Right ventricle myocardium inferior (tissue), 1 donor: ENCODE data around the gene ABCC6. TPM values are rescaled to one million over a fixed set of nuclear protein-coding genes. Genes with fewer than 3 reads are reported as not detected.
"Not testable (repeated sequence)": the region's sequence is repeated elsewhere in the genome, so short reads cannot be mapped to it uniquely, and the experiment has no call there.

ENCODE experiments used
- ATAC-seq: fragments of 200-7000 bp; cut with Tn5 transposase; one replicate; pipeline ENCODE4 v1.9.1; 2020; ENCODE audit warnings: mild to moderate bottlenecking, moderate library complexity
- DNase-seq: peaks from one replicate; pipeline ENCODE4 v3.0.0; 2021; ENCODE audit errors: missing footprints
- intact Hi-C: fragments of 100-400 bp; cut with DNase I; formaldehyde crosslinking; loops from one replicate; pipeline ENCODE4 v1.11.0; 2022
- total RNA-seq: library from RNA; stranded (reverse); fragmentation: NEBNext Ultra II Directional; extraction: Animal tissue kit (Norgen Biotek cat#: 25700); gene quantifications from one replicate; pipeline ENCODE4 v1.2.1, GENCODE V29; 2021
- donor health status: DM: no; HTN: yes; CAD: no; lungs with severe emphysema.

The ABCC6 gene
- total RNA-seq, 1 donor from 2014 or later: 2.2 TPM

DNA sequence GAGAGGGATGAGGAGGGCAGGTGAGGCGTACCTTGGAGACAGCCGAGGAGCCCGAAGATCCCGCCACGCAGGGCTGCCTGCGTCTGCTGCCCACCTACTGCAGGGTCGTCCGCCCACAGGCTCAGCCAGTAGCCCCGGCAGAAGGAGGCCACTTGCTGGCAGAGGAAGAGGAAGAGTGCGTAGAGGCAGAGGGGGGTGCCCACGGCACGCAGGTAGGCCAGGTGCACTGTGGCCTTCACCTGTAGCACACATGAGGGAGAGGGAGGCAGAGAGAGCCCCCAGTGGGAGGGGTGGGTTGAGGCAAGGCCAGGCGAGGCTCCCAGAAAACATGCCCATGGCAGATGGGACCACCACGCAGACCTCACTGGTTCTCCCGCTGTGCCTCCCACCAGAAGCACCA, 53.7 kb downstream of the ABCC6 start:
- intact Hi-C loops: no loop called here
- ATAC-seq: no peak
- no peak for DNase-seq

DNA sequence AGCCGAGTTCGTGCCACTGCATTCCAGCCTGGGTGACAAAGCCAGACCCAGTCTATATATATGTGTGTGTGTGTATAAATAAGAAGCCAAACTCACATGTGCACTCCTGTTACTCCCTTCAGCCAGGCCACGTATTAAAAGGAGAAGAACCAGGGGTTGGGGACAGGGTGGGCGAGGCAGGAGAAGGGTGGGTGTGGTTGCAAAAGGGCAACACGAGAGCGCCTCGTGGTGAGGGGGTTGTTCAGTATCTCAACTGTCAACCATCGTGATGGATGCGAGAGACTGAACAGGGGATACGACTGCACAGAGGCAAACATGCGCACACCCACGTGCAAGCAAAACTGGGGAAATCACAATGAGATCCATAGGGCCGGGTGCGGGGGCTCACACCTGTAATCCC, 54.9 kb downstream of the ABCC6 start:
- ATAC-seq: no peak
- DNase-seq: no peak
- intact Hi-C loops: no loop called here

DNA sequence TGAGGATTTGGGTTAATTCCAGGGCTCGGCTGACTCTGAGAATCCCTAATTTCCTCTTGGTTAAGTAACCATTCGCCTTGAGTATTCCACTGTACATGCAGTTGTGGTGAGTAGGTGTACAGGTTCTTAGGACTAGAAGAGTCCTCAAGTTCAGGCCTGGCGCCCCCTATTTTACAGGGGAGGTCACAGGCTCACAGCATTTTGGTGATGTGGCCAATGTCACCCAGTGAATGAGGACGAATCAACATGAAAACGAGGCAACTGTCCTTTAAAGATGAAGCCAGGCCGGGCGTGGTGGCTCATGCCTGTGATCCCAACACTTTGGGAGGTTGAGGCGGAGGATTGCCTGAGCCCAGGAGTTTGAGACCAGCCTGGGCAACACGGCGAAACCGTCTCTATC, 55.4 kb downstream of the ABCC6 start:
- intact Hi-C loops: no loop called here
- DNase-seq (no peak), ATAC-seq (no peak)

DNA sequence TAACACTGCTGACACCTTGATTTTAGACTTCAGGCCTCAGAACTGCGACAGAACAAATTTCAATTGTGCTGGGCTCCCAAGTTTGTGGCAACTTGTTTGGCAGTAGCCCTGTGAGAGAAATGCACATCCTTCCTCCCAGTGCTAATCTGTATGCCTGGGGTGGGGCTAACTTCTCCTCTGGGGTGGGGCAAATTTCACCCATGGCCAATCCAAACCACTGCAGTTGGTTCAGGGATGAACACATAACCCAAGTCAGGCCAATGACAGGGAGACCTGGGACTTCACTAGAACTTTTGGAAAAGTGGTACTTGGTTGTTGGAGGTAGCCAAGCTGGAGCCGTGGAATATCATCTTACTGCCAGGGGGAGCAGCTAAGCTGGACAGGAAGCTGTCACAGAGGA, 56.3 kb downstream of the ABCC6 start:
- ATAC-seq: no peak
- intact Hi-C loops: no loop called here
- DNase-seq: no peak

DNA sequence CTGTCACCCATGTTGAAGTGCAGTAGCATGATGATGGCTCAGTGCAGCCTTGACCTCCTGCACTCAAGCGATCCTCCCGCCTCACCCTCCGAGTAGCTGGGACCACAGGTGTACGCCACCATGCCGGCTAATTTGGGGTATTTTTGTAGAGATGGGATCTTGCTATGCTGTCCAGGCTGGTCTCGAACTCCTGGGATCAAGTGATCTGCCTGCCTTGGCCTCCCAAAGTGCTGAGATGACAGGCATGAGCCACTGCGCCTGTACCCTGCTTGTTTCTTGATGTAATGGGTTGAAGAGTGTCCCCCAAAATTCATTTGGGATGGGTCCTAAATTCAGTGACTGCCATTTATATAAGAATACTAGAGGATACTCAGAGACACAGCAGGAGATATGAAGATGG, 57.2 kb downstream of the ABCC6 start:
- intact Hi-C loops: no loop called here
- DNase-seq (no peak), ATAC-seq (no peak)

DNA sequence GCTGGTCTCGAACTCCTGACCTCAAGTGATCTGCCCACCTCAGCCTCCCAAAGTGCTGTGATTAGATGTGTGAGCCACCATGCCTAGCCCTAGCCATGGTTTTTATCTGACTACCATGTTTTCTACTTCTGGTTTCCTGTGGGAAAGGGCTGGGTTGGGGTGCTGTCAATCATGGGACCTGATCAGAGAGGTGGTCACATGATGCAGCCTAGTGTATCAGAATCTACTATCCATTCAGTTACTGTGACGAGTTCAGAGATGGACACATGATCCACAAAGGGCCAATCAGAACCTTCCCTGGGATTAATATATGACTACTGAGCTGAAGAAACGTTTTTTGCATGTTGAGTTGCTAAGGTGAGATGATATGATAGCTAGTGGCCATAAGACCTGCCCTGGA, 59.1 kb downstream of the ABCC6 start:
- no peak for DNase-seq
- no peak for ATAC-seq
- intact Hi-C loops: no loop called here

DNA sequence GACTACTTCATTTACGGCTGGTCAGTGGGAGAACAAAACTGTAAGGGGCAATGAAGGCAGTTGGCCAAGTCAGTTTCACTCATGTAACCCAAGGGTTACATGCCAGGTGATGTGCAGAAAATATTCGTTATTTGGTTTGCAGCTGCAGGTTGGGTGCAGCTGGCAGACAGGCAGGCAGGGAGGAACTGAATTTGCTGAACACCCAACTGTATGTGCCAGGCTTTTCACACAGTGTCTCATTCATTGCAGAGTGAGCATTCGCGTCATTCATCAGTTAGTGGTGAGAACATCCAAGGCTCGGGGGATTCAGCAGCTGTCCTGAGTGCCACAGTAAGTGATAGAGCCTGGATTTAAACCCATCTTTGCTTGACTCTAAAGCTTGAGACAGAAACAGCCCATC, 59.7 kb downstream of the ABCC6 start:
- no peak for ATAC-seq
- DNase-seq: no peak
- intact Hi-C loops: no loop called here

DNA sequence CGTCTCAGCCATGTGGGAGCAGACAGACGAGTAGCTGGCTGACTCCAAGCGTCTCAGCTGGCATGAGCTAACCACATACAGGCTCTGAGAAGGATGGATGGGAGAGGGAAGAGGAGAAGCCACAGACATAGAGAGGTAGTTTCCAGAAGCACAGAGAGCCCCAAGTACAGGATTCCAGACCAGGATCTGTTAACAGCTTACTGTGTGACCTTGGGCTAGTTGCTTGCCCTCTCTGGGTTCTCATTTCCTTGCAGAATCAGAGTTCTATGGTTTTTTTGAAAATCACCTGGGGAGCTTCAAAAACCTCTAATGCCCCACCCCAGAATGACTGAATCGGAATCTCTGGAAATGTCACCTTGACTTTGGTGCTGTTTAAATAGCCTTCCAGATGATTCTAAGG, 60.2 kb downstream of the ABCC6 start:
- no peak for ATAC-seq
- intact Hi-C loops: no loop called here
- DNase-seq: no peak

DNA sequence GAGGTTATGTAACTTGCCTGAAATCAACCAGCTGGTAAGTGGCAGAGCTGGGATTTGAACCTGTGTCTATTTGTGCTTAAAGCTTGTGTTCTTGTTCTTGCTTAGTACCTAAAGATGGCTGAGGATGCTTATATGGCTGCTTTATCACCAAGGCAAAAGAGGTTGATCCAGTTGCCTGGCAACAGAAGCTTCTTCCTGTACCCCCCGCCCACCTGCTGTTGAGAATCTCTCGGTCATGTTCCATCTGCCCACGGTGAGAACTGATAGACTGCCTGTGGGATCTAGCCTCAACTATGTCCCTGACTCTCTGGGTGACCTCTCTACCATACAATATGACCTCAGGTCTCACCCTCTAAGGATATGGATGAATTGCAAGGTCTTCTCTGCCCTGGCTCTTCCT, 60.7 kb downstream of the ABCC6 start:
- DNase-seq (no peak), ATAC-seq (no peak)
- intact Hi-C loops: no loop called here

DNA sequence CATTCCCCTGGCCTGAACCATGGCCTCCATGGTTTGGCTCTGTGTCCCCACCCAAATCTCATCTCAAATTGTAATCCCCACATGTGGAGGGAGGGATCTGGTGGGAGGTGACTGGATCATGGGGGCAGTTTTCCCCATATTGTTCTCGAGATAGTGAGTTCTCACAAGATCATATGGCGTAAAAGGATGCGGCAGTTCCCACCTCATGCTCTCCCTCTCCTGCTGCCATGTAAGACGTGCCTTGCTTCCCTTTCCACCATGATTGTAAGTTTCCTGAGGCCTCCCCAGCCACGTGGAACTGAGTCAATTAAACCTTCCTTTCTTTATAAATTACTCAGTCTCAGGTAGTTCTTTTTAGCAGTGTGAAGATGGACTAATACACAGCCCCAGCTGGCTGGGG, 61.5 kb downstream of the ABCC6 start:
- DNase-seq, ATAC-seq, intact Hi-C loops: not testable (repeated sequence)

DNA sequence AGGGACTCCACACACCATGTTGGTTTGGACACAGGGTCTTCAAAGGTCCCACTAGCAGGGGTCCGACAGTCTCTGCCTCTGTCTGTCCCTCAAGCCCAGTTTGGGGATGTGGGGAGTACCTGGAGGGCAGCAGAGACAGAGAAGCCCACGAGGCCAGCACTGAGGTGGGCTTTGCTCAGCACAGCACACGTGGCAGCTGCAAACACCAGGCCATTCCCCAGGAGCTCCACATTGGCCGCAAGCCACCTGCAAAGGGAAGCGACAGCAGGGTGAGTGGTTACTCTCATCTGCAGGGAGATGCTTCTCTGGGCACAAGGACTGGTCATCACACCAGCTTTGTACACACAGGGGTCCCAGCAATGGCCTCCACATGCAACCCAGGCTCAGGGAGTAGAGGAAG, 62.0 kb downstream of the ABCC6 start:
- ATAC-seq (no peak), DNase-seq (no peak)
- intact Hi-C loops: no loop called here

DNA sequence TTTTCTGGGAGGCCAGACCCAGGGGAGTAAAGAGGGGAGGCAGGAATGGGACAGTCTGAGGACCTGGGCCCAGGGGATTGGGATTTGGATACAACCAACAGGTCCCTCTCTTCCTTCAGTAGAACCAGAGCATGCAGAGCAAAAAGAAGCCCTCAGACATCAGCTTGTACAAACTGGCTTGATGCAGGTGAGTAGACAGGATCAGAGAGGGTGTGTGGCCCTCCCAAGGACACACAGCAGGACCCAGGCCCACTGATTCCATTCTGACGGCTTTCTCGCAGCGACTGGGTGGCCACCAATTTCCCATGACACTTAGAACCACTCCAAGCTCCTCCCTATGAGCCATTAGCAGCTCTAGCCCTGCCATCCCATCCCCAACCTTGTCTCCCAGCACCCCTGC, 63.6 kb downstream of the ABCC6 start:
- no peak for ATAC-seq
- no peak for DNase-seq
- intact Hi-C loops: no loop called here

DNA sequence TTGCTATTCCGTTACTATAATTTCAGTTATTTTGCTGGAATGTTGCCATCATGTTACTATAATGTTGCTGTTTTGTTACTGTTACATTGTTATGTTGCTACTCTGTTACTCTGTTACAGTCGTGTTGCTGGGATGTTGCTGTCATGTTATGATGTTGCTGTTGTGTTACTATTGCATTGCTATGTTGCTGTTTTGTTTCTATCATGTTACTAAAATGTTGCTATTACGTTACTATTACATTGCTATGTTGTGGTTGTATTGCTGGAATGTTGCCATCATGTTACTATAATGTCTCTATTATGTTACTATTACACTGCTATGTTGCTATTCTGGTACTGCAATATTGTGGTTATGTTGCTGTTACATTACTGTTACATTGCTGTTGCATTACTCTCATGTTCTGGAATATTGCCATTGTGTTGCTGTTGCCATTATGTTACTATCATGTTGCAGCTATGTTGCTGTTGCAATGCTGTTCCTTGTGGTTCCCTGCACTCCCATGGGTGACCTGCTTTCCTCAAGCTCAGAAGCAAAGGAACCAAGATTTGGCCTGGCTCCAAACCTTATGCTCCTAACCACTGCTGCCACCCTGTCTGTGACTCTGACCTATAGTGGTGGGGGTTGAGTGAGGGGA, 64.4 kb downstream of the ABCC6 start:
- ATAC-seq: no peak
- intact Hi-C loops: no loop called here
- DNase-seq: no peak

DNA sequence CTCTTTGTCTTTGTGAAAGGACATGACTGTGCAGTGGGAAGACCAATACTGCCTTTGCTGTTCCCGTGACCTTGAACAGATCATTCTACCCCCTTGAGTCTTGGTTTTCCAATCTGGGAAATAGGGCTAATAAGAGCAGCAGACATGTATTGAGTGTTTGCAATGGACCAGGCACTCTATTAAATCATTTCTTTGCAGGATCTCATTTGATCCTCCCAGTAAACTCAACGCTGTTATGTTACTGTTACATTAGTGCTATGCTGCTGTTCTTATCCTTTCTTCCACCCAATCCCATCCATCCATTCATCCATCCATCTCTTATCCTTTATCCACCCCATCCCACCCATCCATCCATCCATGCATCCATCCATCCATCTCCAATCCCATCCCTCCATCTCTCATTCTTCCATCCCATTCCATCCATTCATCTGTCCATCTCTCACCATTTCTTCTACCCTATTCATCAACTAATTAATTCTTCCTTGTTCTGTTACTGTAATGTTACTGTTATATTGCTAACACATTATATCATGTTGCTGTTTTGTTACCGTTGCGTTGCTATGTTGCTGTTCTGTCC, 65.1 kb downstream of the ABCC6 start:
- no peak for DNase-seq
- intact Hi-C loops: no loop called here
- ATAC-seq: no peak

DNA sequence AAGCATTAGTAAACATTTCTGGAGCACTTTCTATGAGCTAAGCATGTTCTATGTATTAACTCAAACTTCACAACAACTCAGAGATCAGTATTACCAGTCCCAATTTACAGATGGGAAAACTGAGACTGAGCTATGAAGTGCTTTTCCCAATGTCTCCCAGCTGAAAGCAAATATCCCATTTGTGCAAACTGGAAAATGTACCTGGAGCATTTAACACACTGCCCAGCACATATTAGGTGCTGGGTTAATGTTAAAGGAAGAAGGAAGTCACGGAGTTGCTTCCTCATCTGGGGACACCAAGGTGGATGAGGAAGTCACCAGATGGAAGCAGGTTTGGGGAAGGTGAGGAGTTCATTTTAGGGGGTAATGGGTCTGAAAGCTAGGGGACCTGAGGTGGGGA, 66.1 kb downstream of the ABCC6 start:
- DNase-seq (no peak), ATAC-seq (no peak)
- intact Hi-C loops: no loop called here

DNA sequence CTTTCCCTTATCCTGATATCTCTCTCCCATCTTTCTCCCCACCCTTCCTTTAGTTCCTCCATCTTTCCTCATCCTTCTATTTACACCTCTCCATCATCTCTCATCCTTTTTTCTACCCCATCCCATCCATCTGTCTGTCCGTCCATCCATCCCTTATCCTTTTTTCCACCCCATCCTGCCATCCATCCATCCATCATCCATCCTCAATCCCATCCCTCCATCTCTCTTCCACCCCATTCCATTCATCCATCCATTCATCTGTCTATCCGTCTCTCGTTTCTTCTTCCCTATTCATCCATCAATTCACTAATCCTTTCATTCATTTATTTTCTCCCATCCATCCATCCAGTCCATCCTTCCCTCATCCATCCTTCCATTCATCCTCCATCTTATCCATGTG, 68.1 kb downstream of the ABCC6 start:
- ATAC-seq (no peak), DNase-seq (no peak)
- intact Hi-C loops: no loop called here

DNA sequence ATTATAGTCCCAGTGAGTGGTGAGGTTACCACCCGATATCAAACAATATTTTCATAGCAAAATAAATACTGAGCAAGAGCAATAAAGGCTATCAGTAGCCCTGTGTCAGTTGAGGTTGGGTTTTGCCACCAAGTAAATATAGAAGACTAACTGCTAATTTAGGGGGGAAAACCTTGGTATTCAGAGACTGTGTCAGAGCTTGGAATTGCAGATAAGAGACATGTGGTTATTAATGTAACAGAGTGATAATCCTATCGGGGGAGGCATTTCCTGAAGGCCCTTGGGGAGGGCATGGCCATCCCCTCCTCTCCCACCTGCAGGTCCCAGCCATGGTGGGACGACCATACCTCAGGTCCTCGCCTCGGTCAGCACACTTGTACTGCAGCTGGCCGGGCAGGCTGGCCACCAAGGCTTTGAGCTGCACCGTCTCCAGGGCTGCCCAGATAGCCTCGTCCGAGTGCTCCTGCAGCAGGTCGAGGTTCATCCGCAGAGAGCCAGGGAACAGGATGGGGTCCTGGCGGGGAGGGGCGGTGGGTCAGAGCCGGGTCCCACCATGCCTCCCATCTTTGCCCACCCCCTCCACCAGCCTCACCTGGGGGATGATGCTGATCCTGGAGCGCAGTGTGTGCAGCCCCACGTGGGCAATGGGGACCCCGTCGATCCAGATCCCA, 68.9 kb downstream of the ABCC6 start:
- intact Hi-C loops: no loop called here
- DNase-seq: no peak
- no peak for ATAC-seq

DNA sequence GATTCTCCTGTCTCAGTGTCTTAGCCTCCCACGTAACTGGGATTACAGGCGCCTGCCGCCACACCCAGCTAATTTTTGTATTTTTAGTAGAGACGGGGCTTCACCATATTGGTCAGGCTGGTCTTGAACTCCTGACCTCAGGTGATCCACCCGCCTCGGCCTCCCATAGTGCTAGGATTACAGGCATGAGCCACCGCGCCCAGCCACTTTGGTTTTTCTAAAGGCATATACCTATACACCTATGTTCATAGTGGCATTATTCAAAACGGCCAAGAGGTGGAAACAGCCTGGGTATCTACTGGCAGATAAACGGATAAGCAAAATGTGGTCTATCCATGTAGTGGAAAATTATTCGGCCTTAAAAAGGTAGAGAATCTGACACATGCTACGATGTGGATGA, 70.3 kb downstream of the ABCC6 start:
- intact Hi-C loops, ATAC-seq, DNase-seq: not testable (repeated sequence)

DNA sequence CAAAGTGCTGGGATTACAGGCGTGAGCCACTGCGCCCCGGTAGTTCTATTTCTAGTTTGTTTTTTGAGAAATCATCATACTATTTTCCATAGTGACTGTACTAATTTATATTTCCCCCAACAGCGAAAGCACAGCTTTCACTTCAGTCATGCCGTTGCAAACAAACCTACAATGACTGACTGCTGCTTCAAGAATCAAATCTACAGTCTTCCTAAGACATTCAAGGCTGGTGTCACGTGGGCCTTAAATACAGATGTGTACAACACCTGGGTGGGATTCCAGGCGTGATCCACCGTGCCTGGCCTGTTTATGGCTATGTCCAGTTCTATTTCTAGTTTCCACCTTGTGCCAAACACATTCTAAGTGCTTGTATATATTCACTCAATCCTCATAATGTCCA, 72.0 kb downstream of the ABCC6 start:
- no peak for ATAC-seq
- intact Hi-C loops: no loop called here
- DNase-seq: no peak

DNA sequence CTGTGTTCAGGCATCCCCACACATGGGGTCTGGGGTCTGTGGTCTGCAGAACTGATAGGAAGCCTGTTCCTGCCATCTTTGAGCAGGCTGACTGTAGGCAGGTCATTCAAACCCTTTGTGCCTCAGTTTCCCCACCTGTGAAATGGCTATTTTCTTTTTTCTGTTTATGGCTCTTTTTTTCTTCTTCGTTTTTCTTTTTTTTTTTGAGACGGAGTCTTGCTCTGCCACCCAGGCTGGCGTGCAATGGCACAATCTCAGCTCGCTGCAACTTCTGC, 72.5 kb downstream of the ABCC6 start:
- DNase-seq: no peak
- intact Hi-C loops: no loop called here
- ATAC-seq: no peak
